B cell (primary cell): Measurements from ENCODE around the gene FXYD3. TPM values are rescaled to one million over a fixed set of nuclear protein-coding genes. Genes with fewer than 3 reads are reported as not detected.

Experiments used
- ATAC-seq: fragments of 200-7000 bp; cut with Tn5 transposase; one replicate; pipeline ENCODE4 v1.10.0; 2021; ENCODE audit warnings: low read depth, mild to moderate bottlenecking, moderate number of reproducible peaks, moderate library complexity
- CTCF ChIA-PET: fragments of 350-600 bp; sonication (Branson Sonifier 250); formaldehyde crosslinking; loops from one replicate; lab custom pipeline; 2021; ENCODE audit warnings: antibody characterized with exemption, inconsistent platforms; lab: Charles Lee
- POLR2A ChIA-PET: fragments of 350-600 bp; sonication (Branson Sonifier 250); formaldehyde crosslinking; loops from one replicate; lab custom pipeline; 2021; ENCODE audit warnings: antibody characterized with exemption; lab: Charles Lee
- DNase-seq: peaks from one replicate; pipeline ENCODE4 v3.0.0; 2013
- H2AFZ ChIP-seq: 2 replicates; pipeline ENCODE4 v1.6.1; 2012; ENCODE audit warnings: mild to moderate bottlenecking, low read depth, low read length; ENCODE audit not compliant: insufficient read depth, poor library complexity, severe bottlenecking
- H3K27ac ChIP-seq, 2 donors: 1 replicate in 1 of 2; 2 replicates in 1 of 2; pipeline ENCODE4 v1.5.1; 2012 to 2013; ENCODE audit warnings: low read length in 2 of 2, mild to moderate bottlenecking in 2 of 2, moderate library complexity in 1 of 2
- H3K27me3 ChIP-seq, 4 experiments: fragments of 200-600 bp in 1 of 4; sonication (generic) in 1 of 4; replicated peaks in 1 of 4; 1 replicate in 2 of 4; 2 replicates in 2 of 4; pipeline versions ENCODE4 v1.6.1 to v1.7.0; 2013 to 2016; ENCODE audit warnings: low read length in 3 of 4, mild to moderate bottlenecking in 2 of 4, mixed read lengths in 1 of 4, moderate library complexity in 1 of 4; ENCODE audit not compliant: insufficient read depth in 4 of 4, control insufficient read depth in 3 of 4; ENCODE audit errors: control extremely low read depth in 1 of 4
- H3K36me3 ChIP-seq, 2 experiments: replicated peaks in 1 of 2; 1 replicate in 1 of 2; 2 replicates in 1 of 2; pipeline versions ENCODE4 v1.6.1 to v1.7.1; 2013; ENCODE audit warnings: low read length in 1 of 2; ENCODE audit not compliant: insufficient read depth in 2 of 2, control insufficient read depth in 1 of 2; ENCODE audit errors: control extremely low read depth in 1 of 2, extremely low read depth in 1 of 2
- H3K4me1 ChIP-seq, 2 donors: fragments of 200-600 bp in 1 of 2; sonication (generic) in 1 of 2; 1 replicate in 1 of 2; 2 replicates in 1 of 2; pipeline versions ENCODE4 v1.5.1 to v1.6.1; 2013 to 2017; ENCODE audit warnings: low read length in 2 of 2; ENCODE audit not compliant: control insufficient read depth in 2 of 2, insufficient read depth in 2 of 2
- H3K4me2 ChIP-seq: replicated peaks from 2 replicates; pipeline ENCODE3; 2012; ENCODE audit warnings: mild to moderate bottlenecking, low read depth, low read length; ENCODE audit not compliant: poor library complexity, severe bottlenecking
- H3K4me3 ChIP-seq, 5 experiments: fragments of 200-600 bp in 1 of 5; sonication (generic) in 1 of 5; 1 replicate in 3 of 5; 2 replicates in 2 of 5; pipeline versions ENCODE4 v1.5.1 to v1.7.0; 2011 to 2016; ENCODE audit warnings: low read length in 4 of 5, mild to moderate bottlenecking in 4 of 5, low read depth in 2 of 5, control low read depth in 1 of 5, moderate library complexity in 1 of 5; ENCODE audit not compliant: insufficient read depth in 1 of 5; ENCODE audit errors: control extremely low read depth in 1 of 5, extremely low read depth in 1 of 5
- H3K79me2 ChIP-seq: fragments of 200-600 bp; sonication (generic); one replicate; pipeline ENCODE4 v1.6.0; 2016; ENCODE audit warnings: low read length; ENCODE audit not compliant: control insufficient read depth, insufficient read depth
- H3K9ac ChIP-seq: fragments of 200-600 bp; sonication (generic); 2 replicates; pipeline ENCODE4 v1.6.1; 2017; ENCODE audit warnings: mild to moderate bottlenecking, low read length, moderate library complexity
- H3K9me3 ChIP-seq, 3 donors: one replicate each; pipeline versions ENCODE4 v1.6.1 to v1.7.1; 2013; ENCODE audit warnings: low read length in 2 of 3; ENCODE audit not compliant: control insufficient read depth in 2 of 3, insufficient read depth in 1 of 3; ENCODE audit errors: control extremely low read depth in 1 of 3
- H4K20me1 ChIP-seq: 2 replicates; pipeline ENCODE4 v1.6.0; 2012; ENCODE audit warnings: mild to moderate bottlenecking, low read length; ENCODE audit not compliant: insufficient read depth, control insufficient read depth, poor library complexity, severe bottlenecking
- H3K27ac Mint-ChIP-seq: one replicate; pipeline ENCODE4 v1.8.0; 2021; ENCODE audit warnings: mixed read lengths
- H3K27me3 Mint-ChIP-seq: one replicate; pipeline ENCODE4 v1.8.0; 2021; ENCODE audit warnings: mixed read lengths
- H3K4me1 Mint-ChIP-seq: one replicate; pipeline ENCODE4 v1.8.0; 2021; ENCODE audit warnings: mixed read lengths
- H3K4me3 Mint-ChIP-seq: one replicate; pipeline ENCODE4 v1.8.0; 2021; ENCODE audit warnings: mixed read lengths
- H3K9me3 Mint-ChIP-seq: one replicate; pipeline ENCODE4 v1.8.0; 2022; ENCODE audit warnings: mixed read lengths; ENCODE audit not compliant: insufficient read depth
- EZH2 ChIP-seq: IDR thresholded peaks from 2 replicates; pipeline ENCODE4 v1.6.1; 2012; ENCODE audit warnings: borderline replicate concordance, low read depth, mild to moderate bottlenecking, moderate library complexity, low read length; ENCODE audit not compliant: insufficient read depth, poor library complexity, severe bottlenecking
- WGBS: methylation state at CpG from one replicate; pipeline ENCODE4 v1.1.5; 2013; ENCODE audit warnings: missing lambda C conversion rate; ENCODE audit not compliant: insufficient coverage; 5-methylcytosine and 5-hydroxymethylcytosine counted together
- intact Hi-C: fragments of 100-400 bp; cut with micrococcal nuclease; formaldehyde crosslinking; loops from one replicate; pipeline ENCODE4 v1.10.0; 2022
- polyA plus RNA-seq: library from polyadenylated mRNA; depleted of rRNA; stranded (reverse); fragments of >200 nt; gene quantifications from 2 replicates; pipeline ENCODE4 v1.2.3, GENCODE V29; 2012
- total RNA-seq, 2 donors: library from RNA; stranded (reverse); fragments of 120-200 nt in 1 of 2; gene quantifications; 1 replicate in 1 of 2; 2 replicates in 1 of 2; pipeline versions ENCODE4 v1.2.3 to v1.2.4, GENCODE V29; 2013 to 2022
- TF ChIP-seq, protein P1 (sequence below): fragments of 200-600 bp; IDR thresholded peaks from one replicate; pipeline ENCODE4 v1.8.0; 2022; ENCODE audit warnings: antibody characterized with exemption, mild to moderate bottlenecking

Gene FXYD3
- total and polyA plus RNA-seq, 2 donors (not counting 1 experiment from before 2014, with no cell fraction given): not detected

DNA sequence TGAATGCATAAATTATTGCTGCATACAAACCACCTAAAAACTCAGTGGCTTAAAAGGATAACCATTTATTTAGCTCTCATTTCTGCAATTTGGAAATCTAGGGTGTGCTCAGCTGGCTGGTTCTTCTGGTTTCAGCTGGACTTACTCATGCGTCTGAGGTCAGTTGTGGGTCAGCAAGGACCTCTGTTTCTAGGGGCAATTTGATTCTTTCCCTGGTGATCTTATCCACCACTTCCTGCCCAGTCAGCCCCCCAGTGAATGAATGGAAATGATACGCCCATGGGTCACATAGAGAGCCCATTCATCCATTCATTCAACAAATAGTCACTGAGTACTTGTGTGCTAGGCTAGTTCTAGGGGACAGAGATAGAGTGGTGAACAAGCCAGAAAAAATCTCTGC, 48.8 kb downstream of the FXYD3 start:
- peak overlapping the region; percentile 50 for H3K27ac Mint-ChIP-seq
- Histone ChIP-seq H3K4me2 (no peak overlapping the region), H3K36me3 (peaks cover 5 to 95% of the 10 kb centered on the region in 2 experiments), H4K20me1 (peaks cover 23% of the 10 kb centered on the region), H3K9ac (no peak overlapping the region), H3K4me3 (no peak overlapping the region), H3K9me3 (peaks cover 0 to 18% (median 7%) of the 10 kb centered on the region in 3 donors), H3K27me3 (no peaks in the 10 kb centered on the region), H2AFZ (no peak overlapping the region), H3K4me1 (peaks cover 19 to 25% of the 10 kb centered on the region in 2 donors), H3K27ac (no peak overlapping the region), H3K79me2 (peaks cover 4% of the 10 kb centered on the region)
- intact Hi-C loops: no loop called here
- no peak overlapping the region for H3K4me3 Mint-ChIP-seq
- no peak for ATAC-seq
- POLR2A ChIA-PET: no interaction called here
- CTCF ChIA-PET: interaction anchor here (1.2 kb wide), 1 partner anchor 23 kb away, joined by 5 read pairs; no protein-coding TSS in a partner anchor
- WGBS: no CpG with 5 or more reads among the region's 2 CpGs
- no peaks in the 10 kb centered on the region for H3K27me3 Mint-ChIP-seq
- TF ChIP-seq, protein P1, sequence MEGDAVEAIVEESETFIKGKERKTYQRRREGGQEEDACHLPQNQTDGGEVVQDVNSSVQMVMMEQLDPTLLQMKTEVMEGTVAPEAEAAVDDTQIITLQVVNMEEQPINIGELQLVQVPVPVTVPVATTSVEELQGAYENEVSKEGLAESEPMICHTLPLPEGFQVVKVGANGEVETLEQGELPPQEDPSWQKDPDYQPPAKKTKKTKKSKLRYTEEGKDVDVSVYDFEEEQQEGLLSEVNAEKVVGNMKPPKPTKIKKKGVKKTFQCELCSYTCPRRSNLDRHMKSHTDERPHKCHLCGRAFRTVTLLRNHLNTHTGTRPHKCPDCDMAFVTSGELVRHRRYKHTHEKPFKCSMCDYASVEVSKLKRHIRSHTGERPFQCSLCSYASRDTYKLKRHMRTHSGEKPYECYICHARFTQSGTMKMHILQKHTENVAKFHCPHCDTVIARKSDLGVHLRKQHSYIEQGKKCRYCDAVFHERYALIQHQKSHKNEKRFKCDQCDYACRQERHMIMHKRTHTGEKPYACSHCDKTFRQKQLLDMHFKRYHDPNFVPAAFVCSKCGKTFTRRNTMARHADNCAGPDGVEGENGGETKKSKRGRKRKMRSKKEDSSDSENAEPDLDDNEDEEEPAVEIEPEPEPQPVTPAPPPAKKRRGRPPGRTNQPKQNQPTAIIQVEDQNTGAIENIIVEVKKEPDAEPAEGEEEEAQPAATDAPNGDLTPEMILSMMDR: no peak
- TF ChIP-seq EZH2: no peak
- peaks cover 33% of the 10 kb centered on the region for H3K4me1 Mint-ChIP-seq
- no peaks in the 10 kb centered on the region for H3K9me3 Mint-ChIP-seq
- DNase-seq: no peak

DNA sequence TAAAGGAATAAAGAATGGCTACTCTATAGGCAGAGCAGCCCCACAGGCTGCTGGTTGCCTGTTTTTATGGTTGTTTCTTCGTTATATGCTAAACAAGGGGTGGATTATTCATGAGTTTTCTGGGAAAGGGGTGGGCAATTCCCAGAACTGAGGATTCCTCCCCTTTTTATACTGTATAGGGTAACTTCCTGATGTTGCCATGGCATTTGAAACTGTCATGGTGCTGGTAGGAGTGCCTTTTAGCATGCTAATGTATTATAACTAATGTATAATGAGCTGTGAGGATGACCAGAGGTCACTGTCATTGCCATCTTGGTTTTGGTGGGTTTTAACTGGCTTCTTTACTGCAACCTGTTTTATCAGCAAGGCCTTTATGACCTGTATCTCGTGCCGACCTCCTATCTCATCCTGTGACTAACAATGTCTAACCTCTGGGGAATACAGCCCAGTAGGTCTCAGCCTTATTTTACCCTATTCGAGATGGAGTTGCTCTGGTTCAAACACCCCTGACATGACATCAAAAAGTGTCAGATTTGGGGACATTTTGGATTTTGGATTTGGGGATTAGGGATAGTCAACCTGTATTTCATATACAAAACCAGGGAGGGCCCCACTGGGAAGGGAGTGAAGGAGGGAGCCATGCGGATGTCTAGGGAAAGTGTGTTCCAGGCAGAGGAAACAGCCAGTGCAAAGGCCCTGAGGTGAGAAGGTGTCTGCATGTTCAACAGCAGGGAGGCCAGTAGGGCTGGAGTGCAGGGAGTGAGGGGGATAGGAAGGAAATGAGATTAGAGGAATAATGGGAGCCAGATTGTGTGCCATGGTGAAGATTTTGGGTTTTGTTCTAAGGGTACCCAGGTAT, 49.8 kb downstream of the FXYD3 start:
- Histone ChIP-seq H3K9ac (no peak overlapping the region), H2AFZ (no peak overlapping the region), H3K9me3 (peaks cover 0 to 18% (median 7%) of the 10 kb centered on the region in 3 donors), H3K79me2 (peaks cover 4% of the 10 kb centered on the region), H3K4me1 (peaks cover 19 to 25% of the 10 kb centered on the region in 2 donors), H3K27ac (peak overlapping the region; percentile 27 to 74), H3K4me2 (no peak overlapping the region), H4K20me1 (peaks cover 23% of the 10 kb centered on the region), H3K36me3 (peaks cover 5 to 89% of the 10 kb centered on the region in 2 experiments), H3K27me3 (no peaks in the 10 kb centered on the region), H3K4me3 (no peak overlapping the region)
- 100% methylated on average over 1 of the region's 5 CpGs for WGBS
- ChIA-PET CTCF (no interaction called here), POLR2A (no interaction called here)
- peaks cover 31% of the 10 kb centered on the region for H3K4me1 Mint-ChIP-seq
- ATAC-seq: no peak
- H3K27ac Mint-ChIP-seq: peak overlapping the region; percentile 92
- DNase-seq: no peak
- no peaks in the 10 kb centered on the region for H3K27me3 Mint-ChIP-seq
- no peak for TF ChIP-seq EZH2
- TF ChIP-seq, protein P1: no peak
- no peaks in the 10 kb centered on the region for H3K9me3 Mint-ChIP-seq
- intact Hi-C loops: no loop called here
- no peak overlapping the region for H3K4me3 Mint-ChIP-seq
